OCI-LY7 (cell line): ENCODE results near the gene CSTF2T. TPM values are rescaled to one million over a fixed set of nuclear protein-coding genes. Genes with fewer than 3 reads are reported as not detected.
"Not testable (repeated sequence)": the region's sequence is repeated elsewhere in the genome, so short reads cannot be mapped to it uniquely, and the experiment has no call there.

Experiments
- BruUV-seq: library from RNA; stranded (reverse); fragments of 400-500 nt; replicated peaks from 2 replicates; lab custom pipeline; 2021; lab: Mats Ljungman, UMichigan
- CTCF ChIA-PET: fragments of 300-600 bp; sonication (Branson Sonifier 250); formaldehyde crosslinking; loops from one replicate; lab custom pipeline; 2022; ENCODE audit warnings: antibody characterized with exemption; ENCODE audit not compliant: unreplicated experiment; lab: Charles Lee
- POLR2A ChIA-PET: fragments of 300-600 bp; sonication (Branson Sonifier 250); formaldehyde crosslinking; loops from one replicate; lab custom pipeline; 2022; ENCODE audit warnings: antibody characterized with exemption; lab: Charles Lee
- DNase-seq: peaks from one replicate; pipeline ENCODE4 v3.0.0-alpha.2; 2015; ENCODE audit warnings: low spot score
- H2AFZ ChIP-seq: fragments of 200-600 bp; sonication (generic), shearing (Covaris generic); 2 replicates; pipeline ENCODE4 v1.6.1; 2014; ENCODE audit warnings: mild to moderate bottlenecking, antibody characterized with exemption, low read length, moderate library complexity
- H3K27ac ChIP-seq: fragments of 200-600 bp; sonication (generic); 2 replicates; pipeline ENCODE4 v1.5.1; 2014; ENCODE audit warnings: mixed run types, low read depth, mild to moderate bottlenecking, moderate library complexity, low read length, inconsistent platforms; ENCODE audit not compliant: poor library complexity, severe bottlenecking
- H3K36me3 ChIP-seq: fragments of 200-600 bp; sonication (generic); 2 replicates; pipeline ENCODE4 v1.6.1; 2014; ENCODE audit warnings: mild to moderate bottlenecking, antibody characterized with exemption, low read length, moderate library complexity, mixed read lengths; ENCODE audit not compliant: insufficient read depth
- H3K4me1 ChIP-seq: fragments of 200-600 bp; sonication (generic); 2 replicates; pipeline ENCODE4 v1.5.1; 2014; ENCODE audit warnings: mild to moderate bottlenecking, low read length; ENCODE audit not compliant: insufficient read depth, poor library complexity, severe bottlenecking
- H3K4me2 ChIP-seq: fragments of 200-600 bp; sonication (generic); 2 replicates; pipeline ENCODE4 v1.6.1; 2014; ENCODE audit warnings: mild to moderate bottlenecking, low read length
- H3K4me3 ChIP-seq: fragments of 200-600 bp; sonication (generic); 2 replicates; pipeline ENCODE4 v1.5.1; 2014; ENCODE audit warnings: mild to moderate bottlenecking, low read depth, low read length; ENCODE audit not compliant: poor library complexity, severe bottlenecking
- H3K79me2 ChIP-seq: fragments of 200-600 bp; sonication (generic); 2 replicates; pipeline ENCODE4 v1.6.1; 2016; ENCODE audit warnings: low read depth, mild to moderate bottlenecking, low read length, moderate library complexity, mixed read lengths; ENCODE audit not compliant: insufficient read depth
- H3K9me2 ChIP-seq: fragments of 200-600 bp; sonication (generic); 2 replicates; pipeline ENCODE4 v1.6.1; 2016; ENCODE audit warnings: mild to moderate bottlenecking, low read length, mixed read lengths; ENCODE audit not compliant: insufficient read depth
- H3K9me3 ChIP-seq: fragments of 200-600 bp; sonication (generic); 2 replicates; pipeline ENCODE4 v1.6.1; 2014; ENCODE audit warnings: mild to moderate bottlenecking, mixed run types, low read length, mixed read lengths
- H4K20me1 ChIP-seq: fragments of 200-600 bp; sonication (generic); 2 replicates; pipeline ENCODE4 v1.6.1; 2014; ENCODE audit warnings: mild to moderate bottlenecking, antibody characterized with exemption, low read length, moderate library complexity, mixed read lengths; ENCODE audit not compliant: insufficient read depth
- CTCF ChIP-seq: fragments of 200-600 bp; sonication (generic); conservative IDR thresholded peaks from 2 replicates; pipeline ENCODE4 v1.5.1; 2014; ENCODE audit warnings: mild to moderate bottlenecking, antibody characterized with exemption, low read length, moderate library complexity, mixed read lengths
- EZH2phosphoT487 ChIP-seq: fragments of 200-600 bp; sonication (generic); IDR thresholded peaks from 2 replicates; pipeline ENCODE4 v1.6.1; 2018; ENCODE audit warnings: low read depth, borderline replicate concordance, mild to moderate bottlenecking, mixed run types, antibody characterized with exemption, low read length, moderate library complexity, mixed read lengths
- intact Hi-C: fragments of 100-400 bp; cut with micrococcal nuclease; formaldehyde crosslinking; loops from one replicate; pipeline ENCODE4 v1.10.0; 2022; ENCODE audit not compliant: unreplicated experiment
- total RNA-seq, 2 experiments: library from RNA; depleted of rRNA in 1 of 2; stranded (reverse); fragments of >200 nt in 1 of 2; shearing (Covaris generic) in 1 of 2; gene quantifications; 2 replicates each; pipeline ENCODE4 v1.2.3, GENCODE V29; 2014 to 2022

Gene CSTF2T
- total RNA-seq, 2 experiments from 2014 or later = 27.1 to 33.3 TPM

- ChIA-PET CTCF (no interaction called here), POLR2A (interaction anchor here (0.6 to 0.7 kb wide), 3 partner anchors 9 to 396 kb away, joined by 3 read pairs; no protein-coding TSS in a partner anchor)
- Histone ChIP-seq H3K4me2 (no peak overlapping the region), H3K27ac (no peak overlapping the region), H4K20me1 (peaks cover 18% of the 10 kb centered on the region), H2AFZ (no peak overlapping the region), H3K4me1 (peaks cover 3% of the 10 kb centered on the region), H3K9me2 (no peaks in the 10 kb centered on the region), H3K4me3 (no peak overlapping the region), H3K79me2 (peaks cover 5% of the 10 kb centered on the region), H3K36me3 (peaks cover 22% of the 10 kb centered on the region), H3K9me3 (no peaks in the 10 kb centered on the region)
- no TSS peak for BruUV-seq
- no peak for TF ChIP-seq CTCF
- no peak for TF ChIP-seq EZH2phosphoT487
- intact Hi-C loops = no loop called here
- no peak for DNase-seq
Measured at GRCh38 chr10:51691135-51691534, 8.3 kb downstream of the CSTF2T start.

- Histone ChIP-seq H3K4me1 (no peaks in the 10 kb centered on the region), H3K79me2 (no peaks in the 10 kb centered on the region; the same call in 1 of the 2 replicates), H2AFZ (no peak overlapping the region), H3K4me2 (no peak overlapping the region), H4K20me1 (0 out of 2 replicates have a peak, but pooled peaks cover 3% of the 10 kb centered on the region), H3K4me3 (no peak overlapping the region), H3K36me3 (peaks cover 7% of the 10 kb centered on the region), H3K27ac (no peak overlapping the region), H3K9me2 (no peaks in the 10 kb centered on the region), H3K9me3 (no peaks in the 10 kb centered on the region)
- POLR2A ChIA-PET = no interaction called here
- TF ChIP-seq EZH2phosphoT487 = no peak
- no peak for TF ChIP-seq CTCF
- intact Hi-C loops = no loop called here
- CTCF ChIA-PET = no interaction called here
- no TSS peak for BruUV-seq
- no peak for DNase-seq
Measured at GRCh38 chr10:51689536-51689935, 9.9 kb downstream of the CSTF2T start.

GRCh38 chr10:51688826-51689225 lies 10.6 kb downstream of the CSTF2T start:
- H2AFZ ChIP-seq, H3K36me3 ChIP-seq, DNase-seq, H3K79me2 ChIP-seq, H3K27ac ChIP-seq, H3K9me3 ChIP-seq, CTCF ChIA-PET, intact Hi-C loops, POLR2A ChIA-PET, H3K4me3 ChIP-seq, H3K9me2 ChIP-seq, H3K4me2 ChIP-seq, BruUV-seq, H4K20me1 ChIP-seq, H3K4me1 ChIP-seq: not testable (repeated sequence)
